ENCODE results near the gene ZNF487.
A peak's percentile ranks its signal among the peaks of the same experiment; 100 is the strongest.

DNA sequence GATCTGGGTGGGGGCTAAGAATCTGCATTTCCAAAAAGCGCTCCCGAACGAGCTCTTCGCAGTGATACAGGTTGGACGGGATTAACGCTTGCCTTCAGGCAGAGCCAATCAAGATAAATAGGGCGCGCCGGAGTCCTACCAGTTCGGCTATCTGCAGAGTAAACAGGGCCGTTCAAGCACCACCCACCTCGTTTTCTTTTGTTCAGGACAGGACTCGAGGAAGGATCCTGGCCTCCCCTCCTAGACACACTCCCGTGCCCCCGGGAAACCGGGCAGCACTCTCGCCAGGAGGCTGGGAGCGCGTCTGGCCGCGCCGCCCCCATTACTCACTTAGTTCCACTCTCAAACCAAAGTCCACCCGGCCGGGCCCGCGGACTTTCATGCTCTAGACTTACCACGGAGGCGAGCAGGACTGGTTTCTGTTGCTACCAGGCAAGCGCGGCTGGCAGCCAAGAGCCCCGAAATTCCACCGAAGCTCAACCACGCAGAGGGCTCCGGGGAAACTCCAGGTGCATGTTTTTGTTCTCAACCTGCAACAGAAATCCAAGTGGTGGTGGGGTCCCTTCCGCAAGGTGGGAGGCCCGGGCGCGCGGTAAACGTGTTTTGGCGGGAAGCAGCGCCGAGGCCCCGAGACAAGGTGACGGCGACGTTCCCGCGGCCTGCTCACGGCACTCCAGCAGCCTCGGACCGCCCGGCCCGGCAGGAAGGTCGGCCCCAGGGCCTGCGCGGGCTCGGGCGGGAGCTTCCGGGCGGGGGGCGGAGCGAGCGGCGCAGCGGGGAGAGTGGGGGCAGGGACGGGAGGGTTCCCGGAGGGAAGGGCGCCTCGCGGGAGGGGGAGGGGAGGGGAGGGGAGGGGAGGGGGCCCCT is 40.6 kb upstream of the ZNF487 start:
- TF ChIP-seq ZNF302 (CRISPR knock-in tag; IDR thresholded peaks at IDR 0.05) (no peak), EP300 (IDR thresholded peaks at IDR 0.05) (peak in 1 of 2 experiments; percentile 25; a peak in 1 of 5 replicates), JUN (IDR thresholded peaks at IDR 0.05) (no peak; a peak in 1 of 5 replicates), MAX (IDR thresholded peaks at IDR 0.05) (peak; percentile 63)
- TF ChIP-seq, protein P1, sequence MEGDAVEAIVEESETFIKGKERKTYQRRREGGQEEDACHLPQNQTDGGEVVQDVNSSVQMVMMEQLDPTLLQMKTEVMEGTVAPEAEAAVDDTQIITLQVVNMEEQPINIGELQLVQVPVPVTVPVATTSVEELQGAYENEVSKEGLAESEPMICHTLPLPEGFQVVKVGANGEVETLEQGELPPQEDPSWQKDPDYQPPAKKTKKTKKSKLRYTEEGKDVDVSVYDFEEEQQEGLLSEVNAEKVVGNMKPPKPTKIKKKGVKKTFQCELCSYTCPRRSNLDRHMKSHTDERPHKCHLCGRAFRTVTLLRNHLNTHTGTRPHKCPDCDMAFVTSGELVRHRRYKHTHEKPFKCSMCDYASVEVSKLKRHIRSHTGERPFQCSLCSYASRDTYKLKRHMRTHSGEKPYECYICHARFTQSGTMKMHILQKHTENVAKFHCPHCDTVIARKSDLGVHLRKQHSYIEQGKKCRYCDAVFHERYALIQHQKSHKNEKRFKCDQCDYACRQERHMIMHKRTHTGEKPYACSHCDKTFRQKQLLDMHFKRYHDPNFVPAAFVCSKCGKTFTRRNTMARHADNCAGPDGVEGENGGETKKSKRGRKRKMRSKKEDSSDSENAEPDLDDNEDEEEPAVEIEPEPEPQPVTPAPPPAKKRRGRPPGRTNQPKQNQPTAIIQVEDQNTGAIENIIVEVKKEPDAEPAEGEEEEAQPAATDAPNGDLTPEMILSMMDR (IDR thresholded peaks at IDR 0.05), result no peak

Data from A549 (cell line).